ENCODE results near the gene HAUS8. TPM values are rescaled to one million over a fixed set of nuclear protein-coding genes. Genes with fewer than 3 reads are reported as not detected.

HAUS8 gene
- total and polyA plus RNA-seq, 10 of the 15 experiments (the other 5 are each of a cell fraction or from before 2014, with no cell fraction given): 22.7 to 43.9 (median 34.4) TPM

GRCh38 chr19:17112271-17112670, 37.0 kb upstream of the HAUS8 start:
- intact Hi-C loops (cut with micrococcal nuclease; ENCODE audit: unreplicated experiment) (no loop called here), in situ Hi-C loops (cut with MboI) (no loop called here)
- WGBS (ENCODE audit: insufficient coverage, insufficient replicate concordance, low lambda C conversion rate, missing lambda C conversion rate): 92% methylated on average over 16 of the region's 17 CpGs
- FAIRE-seq: no peak
- ChIA-PET SMC1A (ENCODE audit: uncharacterized antibody, unreplicated experiment) (no interaction called here), RAD21 (ENCODE audit: unreplicated experiment) (no interaction called here), CTCF (no interaction called here), POLR2A (no interaction called here)
- Histone ChIP-seq H3K9me3 (replicated peaks; ENCODE audit: control insufficient read depth, insufficient read depth, low read length) (no peaks in the 10 kb centered on the region; the same call in 2 of the 3 replicates), H3K36me3 (ENCODE audit: control insufficient read depth in 2 of 2, insufficient read depth in 2 of 2, low read length in 1 of 2) (peaks cover 22 to 50% of the 10 kb centered on the region in 2 experiments), H3K4me3 (no peak overlapping the region), H4K20me1 (ENCODE audit: control insufficient read depth, insufficient read depth) (no peaks in the 10 kb centered on the region), H2AFZ (ENCODE audit: control insufficient read depth, low read depth, low read length) (no peak overlapping the region), H3K4me1 (ENCODE audit: control insufficient read depth, insufficient read depth, low read length) (peaks cover 50% of the 10 kb centered on the region), H3K4me2 (ENCODE audit: control insufficient read depth, insufficient read depth) (no peak overlapping the region), H3K79me2 (ENCODE audit: control insufficient read depth, insufficient read depth, low read length) (peaks cover 84% of the 10 kb centered on the region), H3K27ac (ENCODE audit: control insufficient read depth, insufficient read depth) (no peak overlapping the region), H3K27me3 (replicated peaks in 1 of 2; ENCODE audit: control insufficient read depth in 2 of 2, insufficient read depth in 2 of 2, low read length in 1 of 2) (no peaks in the 10 kb centered on the region), H3K9ac (ENCODE audit: control insufficient read depth, insufficient read depth, low read length) (no peak overlapping the region)
- ATAC-seq: no peak
- TF ChIP-seq NKRF (conservative IDR thresholded peaks at IDR 0.05): no peak
- no peak for TF ChIP-seq NFYB (IDR thresholded peaks at IDR 0.05; ENCODE audit: insufficient read depth, low read depth, low read length)
- TF ChIP-seq PAX5 (IDR thresholded peaks at IDR 0.05; ENCODE audit: borderline replicate concordance, low read depth, low read length): no peak
- TF ChIP-seq RAD21 (IDR thresholded peaks at IDR 0.05; ENCODE audit: insufficient read depth, low read depth, low read length): no peak
- no peak for TF ChIP-seq WRNIP1 (IDR thresholded peaks at IDR 0.05; ENCODE audit: borderline replicate concordance, low read depth, low read length)
- TF ChIP-seq CEBPZ (IDR thresholded peaks at IDR 0.05; ENCODE audit: low read depth, low read length): no peak
- no peak for TF ChIP-seq CHD1 (IDR thresholded peaks at IDR 0.05; ENCODE audit: low read depth, low read length)
- TF ChIP-seq POU2F2 (IDR thresholded peaks at IDR 0.05; ENCODE audit: borderline replicate concordance, low read depth, low read length): no peak
- TF ChIP-seq REST (IDR thresholded peaks at IDR 0.05; ENCODE audit: low read depth, low read length): no peak
- no peak for TF ChIP-seq ZNF622 (IDR thresholded peaks at IDR 0.05)
- TF ChIP-seq POLR2AphosphoS5 (IDR thresholded peaks at IDR 0.05; ENCODE audit: low read length): no peak
- no peak for TF ChIP-seq SIX5 (IDR thresholded peaks at IDR 0.05; ENCODE audit: low read depth, low read length, severe bottlenecking)
- no peak for TF ChIP-seq KLF5 (IDR thresholded peaks at IDR 0.05; ENCODE audit: partially characterized antibody)
- TF ChIP-seq SREBF1 (IDR thresholded peaks at IDR 0.05; ENCODE audit: low read length): no peak
- TF ChIP-seq GATAD2B (conservative IDR thresholded peaks at IDR 0.05; ENCODE audit: low read depth): no peak
- no TSS peak for BruUV-seq (replicated peaks)
- DNase-seq (ENCODE audit: low read depth, low spot score): no peak
